Activated T-cell treated with anti-CD3 and anti-CD28 coated beads, Interleukin-2, amount 50 U/mL, for 4 hours (primary cell): ENCODE measurements around the gene TMC3. TPM values are rescaled to one million over a fixed set of nuclear protein-coding genes. Genes with fewer than 3 reads are reported as not detected.
"Not testable (repeated sequence)": the region's sequence is repeated elsewhere in the genome, so short reads cannot be mapped to it uniquely, and the experiment has no call there.

Experiments used
- ATAC-seq, 2 donors: fragments of 200-7000 bp; cut with Tn5 transposase; one replicate each; pipeline ENCODE4 v1.10.0; 2021
- DNase-seq: peaks from one replicate; pipeline ENCODE4 v3.0.0-alpha.2; 2020
- H3K27me3 Mint-ChIP-seq: one replicate; pipeline ENCODE4 v1.8.0; 2021; ENCODE audit warnings: low read depth, mixed read lengths
- H3K36me3 Mint-ChIP-seq: one replicate; pipeline ENCODE4 v1.8.0; 2022; ENCODE audit warnings: mixed read lengths; ENCODE audit not compliant: insufficient read depth
- H3K4me1 Mint-ChIP-seq: one replicate; pipeline ENCODE4 v1.8.0; 2021; ENCODE audit warnings: low read depth, mixed read lengths
- H3K4me3 Mint-ChIP-seq: one replicate; pipeline ENCODE4 v1.8.0; 2021; ENCODE audit warnings: mild to moderate bottlenecking, moderate library complexity, mixed read lengths
- H3K9me3 Mint-ChIP-seq: one replicate; pipeline ENCODE4 v1.8.0; 2021; ENCODE audit warnings: mixed read lengths
- total RNA-seq, 3 donors: library from RNA; stranded (reverse); gene quantifications; one replicate each; pipeline ENCODE4 v1.2.1, GENCODE V29; 2021

Gene TMC3
- total RNA-seq = not detected

DNA sequence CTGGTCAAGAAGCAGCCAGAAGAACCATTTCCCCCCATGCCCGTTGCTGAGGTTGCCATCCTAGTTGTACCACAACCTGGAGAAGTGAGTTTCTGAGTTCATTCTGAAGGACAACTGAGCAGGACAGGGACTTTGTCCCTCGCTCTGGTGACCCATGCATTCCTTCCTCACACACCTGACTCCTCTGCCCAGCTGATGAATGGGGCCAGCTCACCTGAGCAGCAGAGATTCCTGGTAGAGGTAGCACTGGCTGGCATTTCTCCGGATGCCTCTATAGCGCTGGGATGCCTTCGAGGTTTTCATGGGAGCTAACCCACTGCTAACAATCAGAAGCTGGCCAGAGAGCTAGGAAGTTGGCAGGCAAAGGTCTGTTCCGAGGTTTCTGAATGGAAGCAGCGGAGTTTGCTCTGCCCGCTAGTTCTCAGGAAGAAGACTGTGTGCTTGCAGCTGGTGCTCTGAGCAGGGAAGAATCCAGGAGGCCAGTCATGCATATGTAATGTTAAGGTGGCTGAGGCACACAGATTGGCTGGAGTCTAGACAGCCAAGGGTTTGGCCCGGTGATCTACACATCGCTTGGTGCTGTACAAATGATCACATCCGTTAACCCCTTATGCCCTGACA lies at the start of gene TMC3:
TSS of gene TMC3 (minus strand) at position 439 of the 621 bp plus-strand sequence. CDS start at position 303, 136 bp downstream.
- H3K4me3 Mint-ChIP-seq = no peak within 1 kb of the TSS
- ATAC-seq (no peak), DNase-seq (no peak)
- no peaks in the 10 kb centered on the region for H3K4me1 Mint-ChIP-seq
- H3K36me3 Mint-ChIP-seq = no peaks in the 10 kb centered on the region
- H3K9me3 Mint-ChIP-seq = no peaks in the 10 kb centered on the region
- H3K27me3 Mint-ChIP-seq = no peaks in the 10 kb centered on the region

DNA sequence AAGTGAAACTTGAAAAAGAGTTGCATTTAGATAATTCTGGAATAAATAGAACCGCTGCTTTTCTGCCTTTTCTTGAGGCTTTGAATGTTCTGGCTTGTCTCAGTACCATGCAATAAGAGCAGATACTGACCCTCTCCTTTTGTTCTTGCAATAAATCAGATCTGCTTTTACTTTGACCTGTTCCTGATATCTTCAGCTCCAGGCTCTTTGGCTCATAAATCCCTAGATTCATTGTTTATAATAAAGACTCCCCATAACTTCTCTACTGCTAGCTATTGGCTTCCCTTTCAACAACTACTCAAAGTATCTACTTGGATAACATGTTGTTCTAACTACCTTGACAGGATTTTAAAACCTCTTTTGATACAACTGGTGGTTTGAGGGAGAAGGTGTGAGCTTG lies 47.4 kb upstream of the TMC3 start:
- Mint-ChIP-seq H3K27me3 (no peaks in the 10 kb centered on the region), H3K9me3 (no peaks in the 10 kb centered on the region), H3K4me3 (no peak overlapping the region), H3K36me3 (no peaks in the 10 kb centered on the region), H3K4me1 (no peaks in the 10 kb centered on the region)
- ATAC-seq (no peak), DNase-seq (no peak)

DNA sequence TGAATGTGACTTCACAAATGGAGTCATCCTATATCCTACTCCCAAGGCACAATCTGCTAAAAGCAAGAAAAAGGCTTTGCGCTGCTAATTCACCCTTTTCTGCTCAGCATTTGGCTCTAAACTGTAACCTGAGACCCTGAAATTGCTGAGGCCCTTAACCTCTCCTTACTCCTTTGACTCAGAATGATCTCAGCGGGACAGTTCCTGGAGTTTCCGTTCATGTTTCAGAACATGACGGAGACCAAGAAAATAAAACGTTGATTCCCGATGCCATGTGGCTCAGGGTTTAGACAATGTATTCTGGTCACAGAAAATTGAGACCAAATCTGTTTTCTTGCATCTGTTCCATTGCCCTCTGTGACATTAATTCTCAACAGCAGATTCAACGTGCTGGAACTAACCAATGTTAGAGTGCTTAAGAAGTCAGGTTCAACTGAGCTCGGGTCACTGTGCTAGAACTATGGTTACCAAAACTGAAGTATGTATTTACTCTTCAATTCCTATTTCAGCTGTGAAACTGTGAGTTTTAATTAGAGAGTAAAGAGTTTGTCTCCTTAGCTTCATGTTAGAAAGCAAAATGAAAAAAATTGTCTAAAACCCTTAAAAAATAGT lies 45.4 kb upstream of the TMC3 start:
- H3K4me3 Mint-ChIP-seq = no peak overlapping the region
- H3K4me1 Mint-ChIP-seq = peaks cover 6% of the 10 kb centered on the region
- H3K9me3 Mint-ChIP-seq = no peaks in the 10 kb centered on the region

GRCh38 chr15:81418891-81419290 lies 44.9 kb upstream of the TMC3 start:
- Mint-ChIP-seq H3K9me3 (no peaks in the 10 kb centered on the region), H3K27me3 (peaks cover 7% of the 10 kb centered on the region), H3K4me3 (no peak overlapping the region), H3K4me1 (peaks cover 8% of the 10 kb centered on the region), H3K36me3 (no peaks in the 10 kb centered on the region)
- ATAC-seq (no peak), DNase-seq (no peak)

More for the DNA sequence above, 45.4 kb upstream of the TMC3 start:
- no peaks in the 10 kb centered on the region for H3K36me3 Mint-ChIP-seq
- peaks cover 3% of the 10 kb centered on the region for H3K27me3 Mint-ChIP-seq
- DNase-seq (no peak), ATAC-seq (no peak)

GRCh38 chr15:81418444-81418843 lies 44.4 kb upstream of the TMC3 start:
- H3K4me1 Mint-ChIP-seq = peaks cover 8% of the 10 kb centered on the region
- DNase-seq (no peak), ATAC-seq (no peak)
- H3K4me3 Mint-ChIP-seq = no peak overlapping the region
- no peaks in the 10 kb centered on the region for H3K9me3 Mint-ChIP-seq
- peaks cover 8% of the 10 kb centered on the region for H3K27me3 Mint-ChIP-seq
- H3K36me3 Mint-ChIP-seq = no peaks in the 10 kb centered on the region

- not testable (repeated sequence) for H3K36me3 Mint-ChIP-seq, ATAC-seq, H3K9me3 Mint-ChIP-seq, DNase-seq, H3K27me3 Mint-ChIP-seq
- Mint-ChIP-seq H3K4me3 (peak overlapping the region; percentile 11), H3K4me1 (peaks cover 15% of the 10 kb centered on the region)
Observed at GRCh38 chr15:81414274-81414968, 40.4 kb upstream of the TMC3 start.

DNA sequence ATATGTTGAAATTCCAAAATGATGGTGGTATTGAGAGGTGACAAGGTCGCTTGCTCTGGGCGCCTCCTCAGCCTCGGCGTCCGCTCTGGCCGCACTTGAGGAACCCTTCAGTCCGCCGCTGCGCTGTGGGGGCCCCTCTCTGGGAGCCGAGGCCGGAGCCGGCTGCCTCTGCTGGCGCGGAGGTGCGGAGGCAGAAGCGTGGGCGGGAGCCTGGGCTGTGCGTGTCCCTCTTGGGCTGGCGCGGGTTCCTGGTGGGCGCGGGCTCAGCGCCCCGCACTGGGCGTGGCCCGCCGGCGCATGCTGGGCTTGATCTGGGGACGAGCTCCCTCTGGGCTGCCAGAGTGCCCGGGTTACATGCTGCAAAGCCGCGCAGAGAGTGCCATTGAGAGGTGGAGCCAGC lies 39.8 kb upstream of the TMC3 start:
- H3K36me3 Mint-ChIP-seq = no peaks in the 10 kb centered on the region
- ATAC-seq (no peak), DNase-seq (no peak)
- H3K4me1 Mint-ChIP-seq = peaks cover 15% of the 10 kb centered on the region
- no peaks in the 10 kb centered on the region for H3K9me3 Mint-ChIP-seq
- H3K4me3 Mint-ChIP-seq = no peak overlapping the region
- peaks cover 8% of the 10 kb centered on the region for H3K27me3 Mint-ChIP-seq

GRCh38 chr15:81411969-81412633 lies 38.1 kb upstream of the TMC3 start:
- no peaks in the 10 kb centered on the region for H3K36me3 Mint-ChIP-seq
- DNase-seq = no peak
- H3K4me1 Mint-ChIP-seq = peaks cover 15% of the 10 kb centered on the region
- H3K4me3 Mint-ChIP-seq = no peak overlapping the region
- peaks cover 14% of the 10 kb centered on the region for H3K27me3 Mint-ChIP-seq
- ATAC-seq = no peak
- H3K9me3 Mint-ChIP-seq = no peaks in the 10 kb centered on the region

DNA sequence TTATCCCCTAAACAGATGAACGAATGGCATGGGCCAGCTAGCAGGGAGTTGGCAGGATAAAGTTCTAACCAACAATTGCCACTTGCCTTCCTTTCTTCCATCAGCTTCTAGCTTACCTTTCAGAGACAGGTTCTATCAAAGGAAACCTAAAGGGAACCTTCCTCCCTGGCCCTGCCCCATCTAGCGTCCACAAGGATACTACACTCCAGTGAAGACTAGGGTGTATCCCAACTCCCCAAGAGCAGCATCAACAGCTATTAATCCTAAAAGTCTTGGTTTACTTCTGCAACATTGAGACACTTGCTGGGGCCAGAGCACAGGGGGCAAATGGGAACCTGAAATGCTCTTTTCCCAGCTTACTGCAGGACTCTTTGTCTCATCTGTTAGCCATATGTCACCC lies 37.0 kb upstream of the TMC3 start:
- ATAC-seq (no peak), DNase-seq (no peak)
- peaks cover 15% of the 10 kb centered on the region for H3K4me1 Mint-ChIP-seq
- no peaks in the 10 kb centered on the region for H3K36me3 Mint-ChIP-seq
- H3K27me3 Mint-ChIP-seq = peaks cover 14% of the 10 kb centered on the region
- no peaks in the 10 kb centered on the region for H3K9me3 Mint-ChIP-seq
- no peak overlapping the region for H3K4me3 Mint-ChIP-seq

DNA sequence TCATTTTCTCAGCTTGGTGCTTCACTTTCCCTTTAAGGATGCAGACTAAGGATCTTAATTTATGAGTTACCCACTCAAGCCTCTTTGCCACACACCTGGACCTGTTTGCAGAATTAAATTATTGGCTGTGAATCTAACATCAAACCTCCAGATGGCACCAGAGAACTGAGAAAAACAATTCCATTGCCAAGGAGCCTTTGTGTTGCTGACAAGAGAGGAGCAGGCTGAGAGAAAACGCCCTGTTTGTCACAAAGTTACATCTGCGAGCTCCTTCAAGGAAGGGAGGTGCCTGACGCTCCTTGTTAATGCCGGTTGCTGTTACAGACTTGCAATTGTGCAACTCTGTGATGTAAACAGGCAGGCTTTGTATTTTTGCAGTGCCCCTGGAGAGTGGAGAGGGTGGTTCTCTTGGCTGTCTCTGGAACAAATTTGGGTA lies 36.3 kb upstream of the TMC3 start:
- no peak for DNase-seq
- Mint-ChIP-seq H3K4me1 (peaks cover 15% of the 10 kb centered on the region), H3K9me3 (no peaks in the 10 kb centered on the region), H3K27me3 (peaks cover 14% of the 10 kb centered on the region), H3K36me3 (no peaks in the 10 kb centered on the region), H3K4me3 (no peak overlapping the region)
- ATAC-seq = peak; percentile 25 to 46

DNA sequence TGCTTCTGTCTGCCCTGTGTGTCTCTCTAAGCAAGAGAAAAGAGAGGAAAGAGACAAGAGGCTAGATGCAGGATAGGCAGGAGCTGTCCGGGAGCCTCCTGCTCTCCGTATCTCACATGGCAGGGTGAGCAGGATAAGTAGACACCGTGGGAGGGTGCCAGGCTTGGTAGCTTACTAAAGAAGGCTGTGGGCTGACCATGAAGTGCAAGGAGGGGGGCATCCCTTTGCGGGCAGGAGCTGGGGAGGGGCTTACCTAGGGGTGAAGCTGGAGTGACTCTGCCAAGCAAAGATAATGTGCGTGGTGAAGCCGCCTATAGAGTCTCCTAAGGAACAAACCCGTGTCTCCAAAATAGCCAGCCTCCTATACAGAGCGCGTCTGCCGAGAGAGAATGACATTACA lies 33.7 kb upstream of the TMC3 start:
- Mint-ChIP-seq H3K4me3 (no peak overlapping the region), H3K9me3 (no peaks in the 10 kb centered on the region), H3K4me1 (peaks cover 7% of the 10 kb centered on the region), H3K36me3 (no peaks in the 10 kb centered on the region), H3K27me3 (peaks cover 10% of the 10 kb centered on the region)
- ATAC-seq = no peak
- no peak for DNase-seq

DNA sequence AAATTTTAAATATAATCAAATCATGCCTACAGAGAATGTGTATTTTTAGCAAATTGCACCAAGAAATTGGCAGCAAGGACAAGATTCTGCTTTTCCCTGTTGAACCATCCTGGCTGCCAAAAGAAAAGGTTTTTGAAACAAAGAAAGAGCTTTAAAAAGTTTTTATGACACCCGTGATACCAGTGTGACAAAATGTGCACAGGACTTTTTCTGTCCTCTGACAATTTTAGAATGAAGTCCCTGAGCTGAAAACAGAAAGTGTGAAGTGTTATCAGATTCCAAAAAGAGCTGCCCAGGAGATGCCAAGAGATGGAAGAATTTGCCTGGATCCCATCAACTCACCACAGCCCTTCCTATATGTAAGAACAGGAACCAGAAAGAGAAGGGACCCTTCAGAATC lies 33.2 kb upstream of the TMC3 start:
- DNase-seq (no peak), ATAC-seq (no peak)
- Mint-ChIP-seq H3K4me3 (no peak overlapping the region), H3K4me1 (peaks cover 7% of the 10 kb centered on the region), H3K36me3 (no peaks in the 10 kb centered on the region), H3K27me3 (peaks cover 10% of the 10 kb centered on the region), H3K9me3 (no peaks in the 10 kb centered on the region)

- ATAC-seq (no peak), DNase-seq (no peak)
- Mint-ChIP-seq H3K9me3 (no peaks in the 10 kb centered on the region), H3K4me1 (peaks cover 4% of the 10 kb centered on the region), H3K27me3 (peaks cover 4% of the 10 kb centered on the region), H3K36me3 (no peaks in the 10 kb centered on the region), H3K4me3 (no peak overlapping the region)
Observed at GRCh38 chr15:81400640-81401236, 26.7 kb upstream of the TMC3 start.

DNA sequence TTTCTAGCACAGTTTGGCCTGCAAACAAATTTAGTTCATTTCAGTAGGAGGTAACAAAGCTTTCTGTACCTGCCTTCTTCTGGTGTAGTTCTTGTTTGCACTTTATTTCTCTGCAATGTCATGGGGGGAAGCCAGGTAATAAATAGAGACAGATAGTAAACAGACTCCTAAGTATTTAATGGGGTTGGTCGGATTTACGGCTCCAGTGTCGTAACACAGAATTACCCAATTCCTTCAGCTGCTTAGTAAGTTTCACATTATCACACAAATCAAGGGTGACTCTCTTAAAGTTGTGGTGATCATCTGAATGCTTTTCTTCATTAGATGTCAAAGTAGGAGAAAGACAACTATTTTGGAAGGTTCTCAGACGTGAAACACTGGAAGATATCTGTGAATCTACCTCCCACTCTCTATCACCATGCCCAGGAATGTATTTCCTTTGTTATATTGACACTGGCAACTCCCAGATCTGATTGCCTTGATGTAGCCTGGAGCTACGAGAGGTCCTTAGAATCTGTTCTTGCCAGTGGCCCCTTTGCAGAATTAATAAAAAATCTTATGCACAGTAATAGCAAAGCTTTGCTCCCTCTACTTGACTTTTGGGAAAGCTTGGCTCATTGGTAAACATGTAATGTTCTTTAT lies 25.0 kb upstream of the TMC3 start:
- H3K4me1 Mint-ChIP-seq = peaks cover 4% of the 10 kb centered on the region
- peaks cover 2% of the 10 kb centered on the region for H3K27me3 Mint-ChIP-seq
- ATAC-seq (no peak), DNase-seq (no peak)
- no peaks in the 10 kb centered on the region for H3K9me3 Mint-ChIP-seq
- H3K36me3 Mint-ChIP-seq = no peaks in the 10 kb centered on the region
- H3K4me3 Mint-ChIP-seq = no peak overlapping the region
